Uterus (tissue), 2 donors: ENCODE results near the gene XXYLT1.

Experiments
- CTCF ChIP-seq, 4 experiments: fragments of 200-600 bp in 2 of 4; fragments of 450-650 bp in 2 of 4; sonication (generic) in 2 of 4; IDR thresholded peaks; one replicate each; pipeline ENCODE4 v1.5.1; 2016 to 2019; ENCODE audit warnings: antibody characterized with exemption in 4 of 4, mild to moderate bottlenecking in 2 of 4, moderate library complexity in 1 of 4
- POLR2A ChIP-seq, 2 donors: fragments of 450-650 bp; IDR thresholded peaks; one replicate each; pipeline ENCODE4 v1.6.1; 2016; ENCODE audit warnings: antibody characterized with exemption in 2 of 2, mild to moderate bottlenecking in 1 of 2, moderate library complexity in 1 of 2

GRCh38 chr3:195247086-195247862 lies 23.7 kb downstream of the XXYLT1 start:
- no peak for TF ChIP-seq CTCF (IDR thresholded peaks at IDR 0.05)
- TF ChIP-seq POLR2A (IDR thresholded peaks at IDR 0.05) = no peak
